HG02852 (cell line): Measurements from ENCODE around the gene MPIG6B.

Experiments
- ATAC-seq: cut with Tn5 transposase; IDR thresholded peaks from one replicate; pipeline ENCODE4 v1.9.1; 2021; ENCODE audit warnings: mild to moderate bottlenecking, moderate library complexity; ENCODE audit not compliant: unreplicated experiment

MPIG6B gene, protein sequence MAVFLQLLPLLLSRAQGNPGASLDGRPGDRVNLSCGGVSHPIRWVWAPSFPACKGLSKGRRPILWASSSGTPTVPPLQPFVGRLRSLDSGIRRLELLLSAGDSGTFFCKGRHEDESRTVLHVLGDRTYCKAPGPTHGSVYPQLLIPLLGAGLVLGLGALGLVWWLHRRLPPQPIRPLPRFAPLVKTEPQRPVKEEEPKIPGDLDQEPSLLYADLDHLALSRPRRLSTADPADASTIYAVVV

DNA sequence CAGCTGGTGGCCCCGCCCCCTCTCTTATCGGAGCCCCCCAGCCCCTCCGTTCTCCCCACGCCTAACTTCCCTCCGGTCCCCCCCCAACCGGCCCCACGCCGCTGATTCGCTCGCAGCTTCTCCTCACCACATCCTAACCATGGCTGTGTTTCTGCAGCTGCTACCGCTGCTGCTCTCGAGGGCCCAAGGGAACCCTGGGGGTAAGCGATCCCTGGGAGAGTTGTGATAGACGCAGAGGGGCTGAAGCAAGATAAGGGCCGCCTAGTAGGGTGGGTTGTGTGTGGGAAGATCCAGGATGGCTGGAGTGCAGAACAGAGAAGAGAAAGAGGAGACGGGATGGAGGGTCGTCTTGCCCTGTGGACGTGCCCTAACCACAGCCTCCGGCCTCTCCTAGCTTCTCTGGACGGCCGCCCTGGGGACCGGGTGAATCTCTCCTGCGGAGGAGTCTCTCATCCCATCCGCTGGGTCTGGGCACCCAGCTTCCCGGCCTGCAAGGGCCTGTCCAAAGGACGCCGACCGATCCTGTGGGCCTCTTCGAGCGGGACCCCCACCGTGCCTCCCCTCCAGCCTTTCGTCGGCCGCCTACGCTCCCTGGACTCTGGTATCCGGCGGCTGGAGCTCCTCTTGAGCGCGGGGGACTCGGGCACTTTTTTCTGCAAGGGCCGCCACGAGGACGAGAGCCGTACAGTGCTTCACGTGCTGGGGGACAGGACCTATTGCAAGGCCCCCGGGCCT, at the start of gene MPIG6B:
Gene MPIG6B (plus strand): TSS at position 129 of the 735 bp plus-strand sequence. CDS start 11 bp downstream, at position 140.
- no peak for ATAC-seq

DNA sequence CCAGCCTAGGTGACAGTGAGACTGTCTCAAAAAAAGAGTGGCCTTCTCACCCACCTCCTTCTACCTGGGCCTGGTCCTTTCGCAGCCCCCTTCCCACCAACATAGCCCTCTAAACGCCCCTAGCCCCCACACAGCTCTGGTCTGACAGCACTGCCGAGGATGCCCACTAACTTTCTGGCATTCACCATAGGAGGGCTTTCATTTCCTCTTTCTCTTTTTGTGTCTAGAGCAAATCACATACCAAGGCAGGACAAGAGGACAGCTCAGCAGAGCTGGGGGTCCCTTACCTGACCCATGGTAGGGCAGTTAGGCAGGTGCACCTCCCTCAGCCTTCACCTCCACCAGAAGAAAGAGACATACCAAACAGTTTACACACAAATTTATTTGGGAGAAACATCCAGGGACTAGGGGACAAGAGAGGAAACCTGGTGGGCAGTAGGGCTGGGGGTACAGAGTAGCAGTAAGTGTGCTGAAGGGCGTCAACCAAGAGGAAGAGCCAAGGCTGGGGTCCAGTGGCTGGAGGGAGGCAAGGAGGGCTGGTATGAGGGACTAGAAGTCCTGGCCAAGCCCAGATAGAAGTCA, 46.8 kb upstream of the MPIG6B start:
- no peak for ATAC-seq

DNA sequence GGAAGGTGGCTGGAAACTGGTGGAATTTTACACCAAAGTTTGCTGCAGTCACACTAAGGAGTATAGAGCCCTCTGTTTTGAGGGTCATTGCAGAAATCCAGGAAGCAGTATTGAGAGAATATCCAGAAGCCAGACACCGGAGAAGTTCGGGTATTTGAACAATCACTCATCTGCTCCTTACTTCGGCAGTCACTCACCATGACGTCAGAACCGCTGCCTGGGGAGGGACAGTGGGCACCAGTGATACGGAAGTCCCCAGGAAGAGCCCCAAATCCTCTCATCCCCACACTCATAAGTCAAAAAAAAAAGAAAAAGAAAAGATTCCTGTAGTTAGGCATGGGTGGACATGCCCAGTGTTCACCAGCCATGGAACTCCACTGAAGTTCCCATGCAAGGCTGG, 46.3 kb upstream of the MPIG6B start:
- ATAC-seq: no peak

DNA sequence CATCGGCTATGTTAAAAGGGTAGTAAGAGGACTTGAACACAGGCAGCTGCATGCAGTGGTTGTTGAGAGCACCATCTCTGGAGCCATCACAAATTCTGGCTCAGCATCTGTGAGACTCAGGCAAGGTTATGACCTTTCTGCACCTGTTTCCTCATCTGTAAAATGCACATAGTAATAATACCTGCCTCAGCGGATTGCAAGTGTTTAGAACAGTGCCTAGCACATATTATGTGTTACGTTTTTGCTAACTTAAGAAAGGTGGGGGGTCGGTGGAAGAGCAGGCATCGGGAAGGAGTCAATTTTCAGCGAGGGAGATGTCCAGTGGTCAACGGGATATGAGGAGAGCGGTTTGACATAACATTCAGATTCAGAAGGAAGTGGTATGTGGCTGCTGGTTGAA, 45.2 kb upstream of the MPIG6B start:
- no peak for ATAC-seq

DNA sequence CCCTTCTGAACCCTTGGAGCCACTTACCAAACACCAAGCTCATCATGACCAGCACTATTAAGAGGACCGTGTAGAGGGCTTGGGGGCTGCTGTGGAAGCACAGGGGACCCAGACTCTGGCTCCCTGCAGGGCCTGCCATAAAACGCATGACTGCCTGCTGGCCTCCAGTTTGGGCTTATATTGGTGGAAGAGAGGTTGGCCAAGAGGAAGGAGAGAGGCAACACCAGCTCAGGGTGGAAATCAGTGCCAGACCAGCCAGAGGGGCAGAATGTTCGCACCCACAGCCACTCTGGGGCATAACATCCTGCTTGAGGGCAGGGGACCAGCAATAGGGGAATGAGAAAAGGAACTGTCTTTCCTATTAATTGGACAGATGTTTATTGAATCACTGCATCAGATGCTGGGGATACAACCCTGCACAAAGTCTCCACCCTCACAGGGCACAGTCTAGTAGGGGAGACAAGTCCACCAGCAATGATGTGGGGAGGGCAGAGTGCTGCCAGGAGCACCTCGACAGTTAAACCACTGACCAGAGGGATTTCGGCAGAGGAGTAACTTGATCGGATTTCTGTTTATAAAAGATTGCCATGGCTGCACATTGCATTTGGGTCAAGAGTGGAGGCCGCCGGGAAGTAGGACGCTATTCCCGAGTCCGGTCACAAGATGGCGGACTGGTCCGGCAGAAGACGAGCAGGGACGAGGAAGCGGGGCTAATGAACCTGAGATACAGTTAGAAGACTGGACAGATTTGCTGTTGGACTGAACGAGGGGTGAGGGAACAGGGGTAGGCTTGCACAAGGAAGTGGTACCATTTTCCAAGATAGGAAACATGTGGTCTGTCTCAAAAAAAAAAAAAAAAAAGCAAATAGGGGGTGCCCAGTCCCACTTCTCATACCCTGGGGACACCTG, 42.7 kb upstream of the MPIG6B start, which contains the start of gene LY6G5C:
Gene LY6G5C (minus strand): TSS at position 842 of the 909 bp plus-strand sequence. CDS start 694 bp downstream, at position 148.
- ATAC-seq: no peak

DNA sequence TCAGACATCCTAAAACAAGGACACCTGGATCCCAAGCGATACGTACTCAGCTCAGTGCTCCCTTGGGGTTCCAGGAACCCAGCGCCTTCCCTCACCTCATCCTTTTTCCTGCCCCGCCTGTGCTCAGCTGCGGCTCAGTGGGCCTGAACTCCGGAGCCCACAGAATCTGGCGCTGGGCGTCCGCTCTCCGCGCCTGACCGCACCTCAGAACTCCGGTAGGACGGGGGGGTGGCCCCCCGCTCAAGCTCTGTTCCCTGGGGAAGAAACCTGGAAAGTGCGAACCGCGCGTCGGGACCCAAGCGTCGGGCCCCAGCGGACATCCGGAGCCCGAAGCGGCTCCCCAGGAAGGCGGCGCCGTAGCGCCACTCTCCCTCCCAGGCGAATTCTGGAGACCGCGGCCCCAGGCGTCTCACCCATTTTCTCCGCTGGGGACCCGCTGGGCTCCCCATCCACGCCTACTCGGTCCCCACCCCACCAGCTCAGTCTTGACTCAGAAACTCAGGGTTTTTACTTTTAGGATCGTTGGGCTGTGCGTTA, 42.0 kb upstream of the MPIG6B start:
- no peak for ATAC-seq

DNA sequence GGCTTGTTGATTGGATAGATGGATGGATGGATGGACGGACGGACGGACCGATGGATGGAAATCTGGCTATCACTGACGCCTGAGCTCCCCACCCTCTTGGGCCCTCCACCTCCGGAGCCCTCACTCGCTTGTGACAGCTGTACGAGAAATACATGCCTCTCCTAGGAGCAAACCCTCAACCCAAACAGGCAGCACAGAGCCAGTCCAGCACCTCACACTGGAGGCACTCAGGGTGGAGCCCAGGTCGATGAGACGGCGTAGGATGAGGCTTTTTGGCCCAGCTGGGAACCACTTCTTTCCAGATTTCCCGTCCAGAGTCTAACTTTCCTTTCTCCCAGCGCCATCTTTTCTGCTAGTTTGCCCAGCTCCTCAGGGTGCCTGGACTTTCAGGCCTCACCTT, 39.6 kb upstream of the MPIG6B start:
- no peak for ATAC-seq

DNA sequence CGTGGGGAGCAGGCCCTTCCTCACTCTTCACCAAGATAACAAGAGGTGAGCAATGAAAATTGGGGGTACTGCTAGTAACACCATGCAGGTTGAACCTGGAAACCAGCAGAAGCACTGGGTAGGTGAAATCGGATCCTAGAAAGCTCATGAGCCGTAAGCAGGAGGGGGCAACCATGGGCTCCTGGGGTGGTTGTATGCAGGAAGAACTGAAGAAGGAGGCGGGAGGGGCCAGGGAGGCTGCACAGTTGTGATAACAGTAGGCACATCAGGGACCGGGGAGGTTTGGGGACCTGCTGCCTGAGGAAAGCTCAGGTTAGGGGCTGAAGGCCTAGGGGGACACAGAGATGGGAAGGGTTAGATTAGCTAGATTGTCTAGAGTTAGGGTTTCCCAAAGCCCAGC, 36.7 kb upstream of the MPIG6B start:
- no peak for ATAC-seq

DNA sequence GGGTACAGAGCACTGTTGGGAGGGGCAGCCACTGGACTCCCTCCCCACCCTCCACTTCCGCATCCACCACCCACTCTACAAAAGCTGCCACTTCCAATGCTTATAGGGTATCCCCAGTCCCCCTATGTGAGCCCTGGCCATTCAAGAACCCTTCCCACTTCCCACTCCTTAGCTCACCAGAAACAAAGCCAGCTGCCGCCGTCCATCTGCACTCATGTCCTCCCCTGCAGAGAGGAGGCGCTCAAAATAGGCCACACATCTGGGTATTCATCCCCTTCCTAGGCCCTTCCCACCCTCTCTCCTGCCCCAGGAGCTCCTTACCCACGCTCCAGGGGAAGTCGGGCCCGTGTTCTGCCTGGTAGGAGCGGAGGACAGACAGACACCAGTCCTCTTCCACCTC, 35.9 kb upstream of the MPIG6B start:
- no peak for ATAC-seq

DNA sequence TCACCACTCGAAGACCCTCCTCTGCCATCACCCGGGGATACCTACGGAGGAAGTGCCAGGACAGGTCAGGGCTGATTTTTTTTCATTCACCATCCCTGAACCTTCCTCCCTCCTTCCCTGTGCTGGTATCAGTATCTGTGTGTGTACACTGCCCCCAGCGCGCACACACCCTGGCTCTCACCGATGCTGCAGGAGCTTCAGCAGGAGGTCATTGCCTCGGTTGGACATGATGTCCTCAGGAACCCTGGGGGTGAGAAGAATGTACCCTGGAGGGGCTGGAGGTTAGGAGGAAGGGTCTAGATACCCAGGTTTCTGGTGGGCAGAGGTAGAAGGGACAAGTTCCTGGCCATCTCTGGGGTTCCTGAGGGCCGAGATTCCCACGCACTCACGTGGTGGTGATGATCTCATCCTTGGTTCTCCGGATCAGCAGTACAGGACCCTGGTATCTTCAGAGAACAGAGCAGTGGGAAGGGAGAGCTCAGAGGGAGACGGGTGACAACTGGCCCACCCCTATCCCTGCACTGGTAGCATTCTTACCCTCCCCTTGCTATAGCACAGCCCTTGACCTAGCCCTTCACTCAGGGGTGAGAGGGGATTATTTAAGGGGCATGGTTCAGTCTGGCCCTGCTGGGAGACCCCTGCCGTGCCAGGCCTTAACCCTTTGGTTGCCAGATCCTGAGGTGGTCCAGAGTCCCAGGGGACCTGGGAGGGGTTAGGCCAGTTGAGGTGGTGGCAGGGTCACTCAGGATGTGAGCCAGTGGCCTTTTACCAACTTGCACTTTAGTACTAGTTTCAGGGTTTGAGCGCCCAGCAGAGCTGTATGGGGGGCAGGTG, 35.1 kb upstream of the MPIG6B start:
- ATAC-seq: no peak

DNA sequence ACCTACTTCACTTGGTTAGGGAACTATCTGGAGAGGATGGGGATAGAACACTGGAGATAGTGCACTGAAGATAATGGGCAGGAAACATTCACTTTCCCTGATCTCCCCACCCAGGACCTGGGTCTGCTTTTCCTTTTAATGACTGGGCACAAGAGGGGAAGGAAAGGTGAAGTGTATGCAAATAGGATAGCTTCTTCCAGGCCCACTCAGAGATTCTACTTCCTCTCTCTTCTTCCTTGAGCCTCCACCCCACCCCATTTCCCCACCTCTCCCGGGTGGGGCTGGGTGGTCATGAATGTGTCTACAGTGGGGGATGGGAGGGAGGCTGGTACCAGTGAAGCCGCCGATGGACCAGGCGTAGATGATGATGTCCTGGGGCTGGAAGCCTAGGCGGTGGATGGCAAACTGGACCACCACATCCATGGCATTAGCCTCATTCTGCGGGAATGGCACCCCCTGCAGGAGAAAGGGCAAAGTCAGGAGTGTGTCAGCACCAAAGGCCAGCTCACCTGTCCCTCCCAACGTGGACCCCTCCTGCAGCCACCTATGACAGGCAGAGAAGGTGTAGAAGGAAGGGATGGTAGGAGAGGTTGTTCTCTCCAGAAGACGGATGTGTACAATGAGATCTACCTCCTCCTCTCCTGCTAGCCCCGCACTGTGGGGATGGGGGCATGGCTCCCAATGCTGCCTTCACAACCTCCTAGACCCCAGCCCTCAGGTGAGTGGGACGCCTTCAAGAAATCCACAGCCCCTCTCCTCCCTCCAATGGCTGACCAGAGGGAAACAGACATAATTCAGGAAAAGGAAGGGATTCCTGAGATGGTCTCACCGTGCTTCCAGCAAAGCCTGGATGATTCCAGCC, 33.7 kb upstream of the MPIG6B start:
- no peak for ATAC-seq

DNA sequence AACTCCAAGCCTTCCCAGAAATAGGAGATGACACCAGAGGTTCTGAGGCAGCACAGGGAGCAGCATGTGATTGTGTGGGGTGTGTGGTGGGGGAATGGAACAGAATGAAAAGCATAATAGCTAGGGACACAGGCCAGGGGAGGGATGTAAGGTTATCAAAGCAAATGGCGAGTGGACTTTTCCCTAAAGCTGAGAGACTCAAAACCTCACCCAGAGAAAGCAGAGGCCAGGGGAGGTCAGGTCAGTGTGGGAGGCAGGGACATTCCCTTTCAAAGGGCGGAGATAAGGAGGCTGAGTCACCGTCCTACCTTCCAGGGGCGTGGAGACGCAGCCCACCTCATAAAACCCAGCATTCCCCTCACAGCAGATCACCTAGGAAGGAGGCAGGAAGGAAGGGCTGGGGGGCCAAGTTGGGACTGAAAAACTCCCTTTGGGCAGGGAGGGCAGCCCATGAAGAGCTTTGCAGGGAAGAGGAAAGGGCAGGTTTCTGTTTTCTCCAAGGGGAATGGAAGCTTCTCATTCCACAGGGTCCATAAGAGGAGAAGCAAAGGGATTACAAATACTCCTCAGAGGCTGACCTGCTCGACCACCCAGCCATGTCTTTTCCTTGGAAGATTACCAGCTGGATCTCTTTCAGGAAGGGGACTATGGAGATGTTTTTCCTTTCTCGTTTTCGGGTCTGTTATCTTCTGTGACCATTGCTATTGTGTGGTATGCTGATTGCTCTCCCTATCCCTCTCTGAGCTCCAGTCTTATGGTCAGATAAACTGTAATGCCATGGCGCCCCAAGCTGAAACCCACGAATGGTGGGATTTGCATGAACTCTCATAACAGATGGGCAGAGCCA, 32.7 kb upstream of the MPIG6B start:
- no peak for ATAC-seq

DNA sequence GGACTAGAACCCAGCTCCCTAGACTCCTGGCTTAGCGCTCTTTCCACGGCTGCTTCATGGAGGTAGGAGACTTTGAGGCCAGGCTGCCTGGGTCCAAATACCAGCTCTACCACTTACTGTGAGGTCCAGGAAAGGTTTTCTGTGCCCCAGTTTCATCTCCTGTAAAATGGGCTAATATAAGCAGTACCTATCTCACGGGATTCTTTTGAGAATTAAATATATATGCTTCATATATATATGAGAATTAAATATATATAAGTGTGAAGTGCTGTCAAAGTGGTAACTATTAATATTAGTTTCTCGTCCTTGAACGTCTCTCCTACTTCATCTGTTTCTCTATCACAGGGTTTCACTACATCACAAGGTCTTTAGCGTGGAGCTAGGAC, 32.1 kb upstream of the MPIG6B start:
- no peak for ATAC-seq

DNA sequence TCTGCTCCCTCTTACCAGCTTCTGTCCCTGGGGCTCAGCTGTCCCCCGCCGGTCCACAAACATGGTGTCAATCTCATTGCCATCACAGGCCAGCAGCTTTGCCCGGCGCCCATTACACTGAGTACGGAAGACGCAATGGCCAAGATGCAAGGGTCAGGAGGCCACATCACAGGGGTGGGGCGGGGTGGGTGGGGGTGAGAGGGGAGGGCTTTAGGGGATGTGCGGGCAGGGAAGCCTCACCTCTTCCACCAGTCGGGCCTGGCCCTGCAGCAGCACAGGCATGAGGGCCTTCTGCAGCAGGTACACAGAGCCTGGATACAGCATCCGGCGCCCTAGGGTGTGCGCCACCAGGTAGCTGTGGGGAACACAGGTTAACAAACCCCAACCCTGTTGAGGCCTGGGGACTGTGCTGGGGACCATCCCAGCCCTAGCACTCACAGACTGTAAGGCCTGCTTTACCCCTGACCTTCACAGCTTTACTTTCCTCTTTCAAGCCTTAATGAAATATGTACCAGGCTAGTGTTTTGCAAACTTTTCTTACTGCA, 31.5 kb upstream of the MPIG6B start:
- ATAC-seq: no peak

DNA sequence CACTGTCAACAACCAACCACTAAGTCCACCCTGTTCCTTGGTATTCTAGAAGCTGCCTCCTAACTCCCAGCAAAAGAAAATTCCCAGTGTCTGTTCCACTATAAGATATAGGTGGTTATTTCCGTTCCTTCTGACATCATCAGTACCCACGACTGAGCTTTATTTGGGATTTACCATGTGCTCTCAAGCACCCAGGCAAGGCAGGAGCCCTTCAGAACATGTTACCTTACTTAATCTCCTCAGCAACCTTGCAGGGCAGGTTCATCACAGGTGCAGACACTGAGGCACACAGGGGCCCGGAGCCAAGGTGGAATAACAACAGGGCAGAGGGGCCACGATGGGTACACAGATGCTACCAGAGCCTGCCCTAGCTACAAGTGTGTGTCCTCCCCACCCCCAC, 30.8 kb upstream of the MPIG6B start:
- no peak for ATAC-seq

DNA sequence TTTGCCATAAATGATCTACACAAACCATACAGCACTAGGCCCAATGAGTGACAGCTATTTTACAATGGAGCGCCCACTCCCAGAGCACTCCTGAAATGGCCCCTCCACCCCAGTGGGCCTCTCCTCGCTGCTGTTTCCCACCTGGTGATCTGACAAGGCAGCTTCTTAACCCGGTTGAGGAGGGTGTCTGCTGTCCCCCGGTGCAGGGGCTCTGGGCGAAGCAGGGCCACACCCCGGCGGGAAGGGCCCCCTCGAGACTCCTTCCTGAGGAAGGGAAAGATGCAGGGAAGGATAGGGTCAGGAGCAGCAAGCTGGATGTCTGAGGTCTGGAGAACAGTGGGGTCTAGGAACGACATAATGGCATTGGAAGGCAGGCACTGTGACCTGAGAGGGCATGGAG, 30.3 kb upstream of the MPIG6B start:
- ATAC-seq: no peak

DNA sequence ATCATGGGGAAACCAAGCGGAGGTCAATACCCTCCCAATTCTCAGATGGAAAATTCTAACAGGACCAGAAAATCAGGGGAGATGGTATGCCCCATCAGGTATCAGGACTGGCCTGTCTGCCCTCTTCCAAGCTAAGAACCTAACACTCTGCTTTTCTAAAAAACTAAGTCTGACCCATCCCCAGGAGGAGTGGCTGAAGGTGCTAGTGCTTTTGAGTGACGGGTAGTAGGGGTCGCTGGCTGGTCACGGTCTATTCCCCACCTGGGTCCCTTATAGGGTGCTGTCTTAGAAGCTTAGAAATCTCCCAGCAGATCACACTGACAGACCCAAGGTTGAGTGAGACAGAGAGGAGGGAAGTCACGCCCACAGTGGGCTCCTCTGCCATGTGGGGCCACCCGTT, 29.6 kb upstream of the MPIG6B start:
- ATAC-seq: no peak

DNA sequence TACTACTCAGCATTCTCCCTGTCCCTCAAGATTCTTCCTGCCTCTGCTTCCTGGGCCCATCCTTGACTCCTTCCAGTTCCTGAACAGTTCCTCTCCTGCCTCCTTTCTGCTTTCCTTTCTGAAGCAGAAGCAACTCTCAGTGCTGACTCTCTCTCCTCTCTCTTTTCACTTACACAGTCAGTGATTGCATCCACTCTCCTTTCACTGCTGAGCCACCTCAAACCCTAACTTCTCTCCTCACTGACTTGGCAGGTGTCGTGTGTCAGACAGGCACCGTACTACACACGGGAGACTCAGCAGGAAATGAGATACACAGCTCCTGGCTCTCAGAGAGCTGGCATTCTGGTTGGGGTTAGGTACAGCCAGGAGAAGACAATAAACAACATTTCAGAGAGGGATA, 25.6 kb upstream of the MPIG6B start:
- no peak for ATAC-seq
